Thyroid gland (tissue), 4 donors: ENCODE results near the gene HCFC1.

Experiments used
- POLR2A ChIP-seq, 2 donors: fragments of 450-650 bp; IDR thresholded peaks; one replicate each; pipeline ENCODE4 v1.6.1; 2017; ENCODE audit warnings: antibody characterized with exemption in 2 of 2, mild to moderate bottlenecking in 2 of 2, moderate library complexity in 1 of 2
- TF ChIP-seq, protein P1 (sequence below), 6 experiments: fragments of 200-600 bp in 3 of 6; fragments of 450-650 bp in 3 of 6; sonication (generic) in 3 of 6; IDR thresholded peaks; one replicate each; pipeline ENCODE4 v1.5.1; 2016 to 2019; ENCODE audit warnings: antibody characterized with exemption in 6 of 6, mild to moderate bottlenecking in 2 of 6, inconsistent platforms in 1 of 6, moderate library complexity in 1 of 6

DNA sequence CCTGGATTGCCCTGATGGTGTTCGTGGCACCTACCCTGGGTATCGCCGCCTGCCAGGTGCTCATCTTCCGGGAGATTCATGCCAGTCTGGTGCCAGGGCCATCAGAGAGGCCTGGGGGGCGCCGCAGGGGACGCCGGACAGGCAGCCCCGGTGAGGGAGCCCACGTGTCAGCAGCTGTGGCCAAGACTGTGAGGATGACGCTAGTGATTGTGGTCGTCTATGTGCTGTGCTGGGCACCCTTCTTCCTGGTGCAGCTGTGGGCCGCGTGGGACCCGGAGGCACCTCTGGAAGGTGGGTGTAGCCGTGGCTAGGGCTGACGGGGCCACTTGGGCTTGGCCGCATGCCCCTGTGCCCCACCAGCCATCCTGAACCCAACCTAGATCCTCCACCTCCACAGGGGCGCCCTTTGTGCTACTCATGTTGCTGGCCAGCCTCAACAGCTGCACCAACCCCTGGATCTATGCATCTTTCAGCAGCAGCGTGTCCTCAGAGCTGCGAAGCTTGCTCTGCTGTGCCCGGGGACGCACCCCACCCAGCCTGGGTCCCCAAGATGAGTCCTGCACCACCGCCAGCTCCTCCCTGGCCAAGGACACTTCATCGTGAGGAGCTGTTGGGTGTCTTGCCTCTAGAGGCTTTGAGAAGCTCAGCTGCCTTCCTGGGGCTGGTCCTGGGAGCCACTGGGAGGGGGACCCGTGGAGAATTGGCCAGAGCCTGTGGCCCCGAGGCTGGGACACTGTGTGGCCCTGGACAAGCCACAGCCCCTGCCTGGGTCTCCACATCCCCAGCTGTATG is 65.3 kb downstream of the HCFC1 start:
- TF ChIP-seq, protein P1, sequence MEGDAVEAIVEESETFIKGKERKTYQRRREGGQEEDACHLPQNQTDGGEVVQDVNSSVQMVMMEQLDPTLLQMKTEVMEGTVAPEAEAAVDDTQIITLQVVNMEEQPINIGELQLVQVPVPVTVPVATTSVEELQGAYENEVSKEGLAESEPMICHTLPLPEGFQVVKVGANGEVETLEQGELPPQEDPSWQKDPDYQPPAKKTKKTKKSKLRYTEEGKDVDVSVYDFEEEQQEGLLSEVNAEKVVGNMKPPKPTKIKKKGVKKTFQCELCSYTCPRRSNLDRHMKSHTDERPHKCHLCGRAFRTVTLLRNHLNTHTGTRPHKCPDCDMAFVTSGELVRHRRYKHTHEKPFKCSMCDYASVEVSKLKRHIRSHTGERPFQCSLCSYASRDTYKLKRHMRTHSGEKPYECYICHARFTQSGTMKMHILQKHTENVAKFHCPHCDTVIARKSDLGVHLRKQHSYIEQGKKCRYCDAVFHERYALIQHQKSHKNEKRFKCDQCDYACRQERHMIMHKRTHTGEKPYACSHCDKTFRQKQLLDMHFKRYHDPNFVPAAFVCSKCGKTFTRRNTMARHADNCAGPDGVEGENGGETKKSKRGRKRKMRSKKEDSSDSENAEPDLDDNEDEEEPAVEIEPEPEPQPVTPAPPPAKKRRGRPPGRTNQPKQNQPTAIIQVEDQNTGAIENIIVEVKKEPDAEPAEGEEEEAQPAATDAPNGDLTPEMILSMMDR (IDR thresholded peaks at IDR 0.05), result no peak
- TF ChIP-seq POLR2A (IDR thresholded peaks at IDR 0.05), result no peak
